Stimulated activated CD4-positive, alpha-beta T cell treated with anti-CD3 and anti-CD28 coated beads, Interleukin-15, amount 100 ng/mL, for 48 hours (primary cell): ENCODE data around the gene CYP8B1.

Experiments
- DNase-seq, 2 donors: peaks; one replicate each; pipeline ENCODE4 v3.0.0-alpha.2; 2020; ENCODE audit warnings: low read depth in 2 of 2

The CYP8B1 gene

DNA sequence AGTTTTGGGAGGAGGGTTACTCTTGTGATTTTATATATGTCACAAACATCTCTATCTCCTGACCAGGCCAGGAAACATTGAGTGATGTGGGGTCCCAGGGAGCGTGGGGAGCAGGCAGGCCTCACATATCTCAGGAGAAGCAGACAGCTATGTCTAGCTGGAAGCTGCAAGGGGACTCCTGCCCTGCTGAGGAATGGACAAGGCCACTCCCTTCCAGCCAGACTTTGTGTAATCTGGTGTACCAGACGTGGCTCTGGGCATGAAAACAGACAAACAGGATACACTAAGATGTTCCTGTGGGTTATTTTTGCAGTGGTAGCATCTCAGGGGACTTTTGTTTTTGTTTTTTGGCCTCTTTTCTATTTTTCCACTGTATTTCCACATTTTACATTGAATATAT lies 23.2 kb downstream of the CYP8B1 start:
- DNase-seq: no peak

DNA sequence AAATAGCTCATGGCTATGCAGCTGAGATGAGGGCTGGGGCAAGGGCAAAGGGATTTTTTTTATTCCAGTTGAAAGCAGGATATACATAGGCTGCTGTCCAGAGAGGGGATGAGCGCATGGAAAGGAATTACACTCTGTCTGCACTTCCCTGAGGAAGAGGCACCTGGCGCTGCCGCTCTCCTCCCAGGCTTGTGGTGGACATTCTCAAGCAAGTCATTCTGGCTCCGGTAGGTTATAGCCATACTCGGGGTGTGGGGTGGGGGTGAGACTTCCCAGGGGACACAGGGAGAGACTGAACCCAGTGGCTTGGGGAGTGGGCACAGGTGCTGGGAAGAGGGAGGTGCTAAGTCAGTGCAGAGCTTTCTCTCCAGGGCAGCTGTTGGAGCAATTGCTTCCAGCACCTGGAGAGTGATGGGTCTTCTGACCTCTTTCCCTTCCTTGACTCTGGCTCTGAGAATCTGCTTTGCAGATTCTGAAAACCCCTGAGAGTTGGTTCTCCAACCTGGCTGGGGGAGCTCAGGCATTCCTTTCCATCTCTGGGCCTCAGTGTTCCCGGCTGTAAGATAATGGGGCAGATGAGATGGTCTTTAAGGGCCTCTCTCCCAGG lies 24.3 kb downstream of the CYP8B1 start:
- no peak for DNase-seq

DNA sequence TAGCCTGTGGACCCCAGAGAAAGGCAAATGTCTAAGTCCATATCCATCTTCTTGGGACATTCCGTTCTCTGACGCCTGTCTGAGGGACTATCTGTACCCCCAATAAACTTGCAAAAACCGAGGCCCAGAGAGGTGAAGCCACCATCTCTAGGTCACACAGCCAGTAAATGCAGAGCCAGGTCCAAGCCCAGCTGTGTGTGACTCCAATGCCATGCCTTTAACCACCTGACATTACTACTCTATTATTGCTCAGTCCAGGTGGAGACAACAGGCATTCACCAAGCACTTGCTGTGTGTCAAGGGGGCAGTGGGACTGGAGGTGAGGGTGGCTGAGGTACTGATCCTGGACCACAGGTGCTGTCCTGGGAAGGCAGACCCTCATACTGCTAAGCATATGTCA lies 25.4 kb downstream of the CYP8B1 start:
- DNase-seq: no peak

DNA sequence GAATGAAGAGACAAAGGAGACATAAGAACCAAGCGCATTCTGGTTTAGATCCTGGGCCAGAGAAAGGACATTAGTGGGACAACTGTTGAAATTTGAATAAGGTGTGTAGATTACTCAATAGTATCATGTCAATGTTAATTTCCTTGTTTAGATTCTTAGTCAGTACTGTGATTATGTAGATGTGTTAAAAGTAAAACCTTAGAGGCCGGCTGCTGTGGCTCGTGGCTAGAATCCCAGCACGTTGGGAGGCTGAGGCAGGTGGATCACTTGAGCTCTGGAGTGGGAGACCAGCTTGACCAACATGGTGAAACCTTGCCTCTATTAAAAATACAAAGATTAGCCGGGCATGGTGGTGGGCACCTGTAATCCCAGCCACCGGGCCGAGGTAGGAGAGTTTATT lies 26.7 kb downstream of the CYP8B1 start:
- no peak for DNase-seq

DNA sequence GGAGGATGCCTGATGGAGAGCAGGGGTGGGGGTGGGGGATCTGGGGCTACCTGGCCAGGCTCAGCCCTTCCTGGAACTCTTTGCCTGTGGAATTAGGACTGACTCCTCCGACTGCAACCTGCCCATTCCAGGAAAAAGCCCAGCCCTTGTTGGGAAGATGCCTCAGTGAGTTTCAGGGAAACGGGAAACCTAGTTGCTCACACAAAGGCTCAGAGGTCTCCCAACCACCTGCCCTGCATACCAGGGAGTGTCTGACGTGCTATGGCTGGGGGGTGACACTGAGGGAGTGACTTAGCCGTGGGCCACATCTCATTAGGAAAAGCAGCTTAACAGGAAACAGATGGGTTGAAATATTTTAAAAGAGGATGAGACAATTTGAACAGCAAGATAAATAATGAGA lies 27.9 kb downstream of the CYP8B1 start:
- DNase-seq: no peak

DNA sequence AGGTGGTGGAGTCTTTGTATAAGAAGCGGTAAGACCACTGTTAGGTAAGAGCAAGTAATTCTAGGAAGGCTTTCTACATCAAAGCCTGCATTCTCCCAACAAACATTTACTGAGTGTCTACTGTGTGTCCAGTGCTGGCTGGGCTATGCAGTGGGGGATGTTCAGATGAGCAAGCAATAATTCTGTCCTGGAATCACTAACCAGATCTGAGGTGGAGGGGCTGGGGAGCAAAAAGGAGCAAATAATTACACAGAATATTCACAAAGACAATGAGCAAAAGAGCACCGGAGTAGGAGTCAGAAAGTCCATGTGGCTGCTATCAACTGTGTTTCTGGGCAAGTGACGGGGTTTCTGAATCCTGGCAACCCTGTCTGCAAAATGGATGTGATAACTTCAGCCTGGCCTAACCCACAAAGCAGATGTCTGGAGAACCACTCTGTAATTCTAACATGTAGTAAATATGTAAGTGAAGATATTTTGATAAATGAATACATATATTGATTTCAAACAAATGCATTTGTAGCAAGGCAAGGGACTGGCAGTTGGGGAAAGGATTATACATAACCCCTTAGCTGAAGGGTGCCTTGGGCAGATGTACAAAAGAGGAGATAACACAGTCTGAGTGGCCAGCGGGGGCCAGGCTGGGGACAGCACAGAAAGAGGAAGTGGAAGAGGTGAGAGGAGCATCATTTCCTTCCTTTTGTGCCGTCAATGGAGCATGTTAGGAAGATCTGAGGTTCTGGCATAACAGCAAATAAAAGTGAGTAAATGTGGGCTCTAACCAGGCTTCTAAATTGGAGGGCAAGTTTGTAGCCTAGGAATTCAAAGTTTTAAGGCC lies 28.8 kb downstream of the CYP8B1 start:
- no peak for DNase-seq

DNA sequence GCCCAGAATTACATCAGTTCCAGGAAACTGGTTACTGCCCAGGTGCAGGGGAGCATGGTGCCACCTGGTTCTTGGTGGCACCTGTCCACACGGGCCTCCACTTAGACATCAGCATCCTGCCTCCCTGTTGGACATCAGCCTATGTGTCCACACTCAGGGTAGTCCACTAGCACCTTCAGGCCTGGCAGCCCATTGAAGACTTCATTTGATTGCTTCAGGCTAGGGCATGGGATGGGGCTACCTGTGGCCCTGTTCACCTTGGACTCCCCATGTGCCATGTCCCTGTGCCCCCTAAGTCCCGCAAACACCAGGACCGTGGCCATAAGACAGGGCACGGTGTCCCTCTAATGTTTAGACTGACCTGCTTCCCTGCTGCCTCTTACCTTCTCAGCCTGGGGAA lies 30.9 kb downstream of the CYP8B1 start:
- DNase-seq: no peak

DNA sequence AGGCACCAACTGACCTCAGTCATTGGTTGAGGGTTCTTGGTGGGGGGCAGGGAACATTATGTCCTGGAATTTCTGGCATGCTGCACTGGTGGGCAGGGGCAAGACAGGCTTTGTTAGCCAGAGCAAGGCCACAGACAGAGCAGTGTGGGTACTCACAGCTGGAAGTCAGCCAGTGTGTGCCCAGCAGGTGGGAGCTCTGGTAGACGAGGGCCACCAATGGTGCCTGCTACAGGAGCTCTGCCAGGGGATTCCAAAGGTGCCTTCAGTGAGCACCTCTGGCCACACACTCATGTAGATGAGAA lies 31.3 kb downstream of the CYP8B1 start:
- DNase-seq: no peak

DNA sequence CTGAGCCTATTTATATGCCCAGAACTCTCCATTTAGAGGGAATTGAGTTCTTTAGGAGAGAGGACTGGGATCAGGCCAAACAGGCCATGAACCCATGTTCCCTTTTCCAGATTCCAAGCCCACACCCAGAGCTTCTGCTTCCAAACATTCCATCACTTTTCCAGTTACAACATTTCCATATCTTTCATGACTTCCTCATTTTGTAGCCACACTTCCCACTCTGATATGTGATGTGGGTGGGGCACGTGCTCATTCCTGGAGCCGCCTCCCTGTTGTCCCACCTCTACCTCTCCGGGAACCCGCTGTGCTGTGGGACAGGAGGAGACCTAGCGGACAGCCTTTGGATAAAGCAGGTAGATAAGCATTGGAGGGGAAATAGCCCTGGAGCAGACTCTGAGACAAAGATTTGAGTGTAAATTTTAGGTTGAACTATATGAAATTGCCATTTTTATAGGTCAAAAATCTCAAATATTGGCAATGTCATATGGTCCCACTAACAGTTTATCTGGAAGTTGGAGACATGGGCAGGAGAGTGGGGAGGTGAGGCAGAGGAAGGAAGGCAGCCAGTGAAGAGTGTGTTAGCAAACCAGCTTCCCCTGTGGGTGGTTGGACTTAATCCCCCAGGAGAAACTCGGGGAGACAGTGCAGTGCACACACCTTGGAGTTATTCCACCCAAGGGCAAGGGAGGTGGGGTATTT lies 31.8 kb downstream of the CYP8B1 start:
- DNase-seq: no peak

DNA sequence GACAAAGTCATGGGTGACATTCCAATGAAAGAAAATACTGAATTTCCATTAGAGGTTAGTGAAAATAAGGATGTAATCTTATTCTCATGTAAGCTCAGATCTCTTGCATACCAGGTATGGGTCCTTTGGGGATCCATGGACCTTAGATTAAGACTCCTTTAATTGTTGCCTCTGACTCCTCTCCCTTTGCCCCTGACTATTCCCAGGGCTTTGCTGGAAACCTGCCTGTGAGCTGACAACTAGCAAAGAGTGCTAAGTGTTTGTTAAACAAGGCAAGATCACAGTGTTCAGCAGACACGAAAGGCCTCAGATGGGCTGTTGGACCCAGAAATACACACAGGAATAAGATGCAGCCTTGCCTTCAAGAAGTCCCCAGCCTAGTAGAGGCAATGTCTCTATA lies 34.3 kb downstream of the CYP8B1 start:
- no peak for DNase-seq

DNA sequence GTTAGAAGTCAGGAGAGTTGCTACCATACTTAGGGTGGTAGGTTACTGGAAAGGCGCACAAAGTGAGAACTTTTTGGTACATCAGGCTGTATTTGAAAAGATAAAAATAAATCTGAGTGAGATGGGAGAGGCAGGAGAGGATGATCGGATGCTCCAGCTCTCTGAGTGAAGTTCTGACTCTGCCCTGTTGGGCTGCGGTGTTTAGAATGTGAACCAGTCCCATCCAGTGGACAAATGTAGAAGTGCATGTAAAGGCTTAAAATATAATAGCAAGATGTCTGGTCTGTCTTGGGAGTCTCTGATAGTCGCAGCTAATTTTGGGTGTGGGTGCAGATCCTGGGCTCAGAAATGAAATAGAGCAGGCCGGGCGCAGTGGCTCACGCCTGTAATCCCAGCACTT lies 36.1 kb downstream of the CYP8B1 start:
- DNase-seq: peak in 1 of 2 donors; percentile 13

DNA sequence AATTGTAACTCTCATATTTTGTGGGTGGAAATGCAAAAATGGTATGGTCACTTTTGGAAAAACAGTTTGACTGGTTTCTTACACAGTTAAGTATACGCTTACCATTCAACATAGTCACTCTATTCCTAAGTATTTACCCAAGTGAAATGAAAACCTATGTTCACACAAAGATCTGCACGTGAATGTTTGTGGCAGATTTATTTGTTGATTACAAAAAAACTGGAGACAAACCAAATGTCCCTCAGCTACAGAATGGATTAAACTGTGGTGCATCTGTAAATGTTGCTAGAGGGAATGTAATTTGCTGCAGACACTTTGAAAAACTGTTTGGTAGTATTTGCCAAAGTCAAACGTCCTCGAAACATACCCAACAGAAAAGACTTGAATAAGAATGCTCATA lies 37.1 kb downstream of the CYP8B1 start:
- no peak for DNase-seq

DNA sequence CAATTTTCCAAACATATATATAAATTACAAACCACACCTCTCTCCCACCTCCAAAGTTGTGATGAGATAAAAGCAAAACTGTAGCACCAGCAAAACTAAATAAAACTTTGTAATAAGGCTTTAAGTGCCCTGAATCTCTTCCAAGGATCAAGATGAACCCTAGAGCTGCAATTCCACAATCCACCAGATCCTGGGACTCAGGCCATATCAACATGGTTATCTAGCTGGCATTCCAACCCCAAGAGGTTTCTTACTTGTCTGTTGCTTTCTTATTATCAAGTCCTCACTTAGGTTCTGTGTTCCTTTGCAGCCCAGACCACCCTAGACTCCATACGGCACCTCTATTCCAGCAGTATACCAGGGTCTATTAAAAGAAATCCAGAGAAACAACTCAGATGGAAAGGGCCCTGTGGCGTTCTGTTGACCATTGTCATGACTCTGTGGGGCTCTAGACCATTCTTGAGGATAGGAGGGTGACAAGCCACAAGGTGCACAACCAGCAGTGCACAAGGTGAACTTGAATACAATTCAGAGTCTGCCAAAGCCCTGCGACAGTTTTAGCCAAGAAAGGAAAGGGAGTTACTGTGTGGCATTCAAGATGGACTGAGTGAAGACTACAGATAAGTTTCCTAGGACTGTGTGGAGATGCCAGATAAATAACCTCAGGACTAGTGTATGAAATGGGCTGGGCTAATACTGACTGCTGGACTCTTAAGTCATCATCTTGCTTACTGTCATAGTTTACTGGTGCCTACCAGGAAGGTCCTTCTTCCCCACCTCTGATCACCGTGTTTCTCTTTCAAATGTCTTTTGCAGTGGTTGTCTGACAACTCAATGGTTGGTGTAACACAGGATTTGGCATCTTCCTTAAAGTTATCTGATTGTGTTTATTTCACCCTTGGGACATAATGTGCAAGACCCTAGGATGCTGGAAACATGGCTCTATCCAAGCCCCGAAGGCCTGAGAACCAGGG lies 39.2 kb downstream of the CYP8B1 start:
- no peak for DNase-seq

DNA sequence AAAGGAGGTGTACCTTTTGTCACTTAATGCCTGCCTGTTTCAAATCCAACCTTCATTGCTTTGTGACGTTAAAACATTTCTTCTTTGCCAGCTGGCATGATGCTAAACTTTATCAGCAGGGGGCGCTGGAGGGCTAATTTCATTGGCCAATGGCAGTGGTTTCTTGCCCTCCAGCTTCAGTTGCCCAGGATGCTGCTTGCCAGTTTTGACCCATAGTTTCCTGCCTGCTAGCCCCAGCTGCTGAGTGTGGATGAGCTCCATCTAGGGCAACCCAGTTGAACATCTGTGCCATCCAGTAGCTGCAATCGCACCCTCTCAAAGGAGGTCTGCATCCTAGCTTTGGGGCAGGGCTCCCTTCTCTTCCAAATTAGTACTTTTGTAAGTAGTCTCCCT lies 44.4 kb downstream of the CYP8B1 start:
- peak; percentile 51 to 80 for DNase-seq

DNA sequence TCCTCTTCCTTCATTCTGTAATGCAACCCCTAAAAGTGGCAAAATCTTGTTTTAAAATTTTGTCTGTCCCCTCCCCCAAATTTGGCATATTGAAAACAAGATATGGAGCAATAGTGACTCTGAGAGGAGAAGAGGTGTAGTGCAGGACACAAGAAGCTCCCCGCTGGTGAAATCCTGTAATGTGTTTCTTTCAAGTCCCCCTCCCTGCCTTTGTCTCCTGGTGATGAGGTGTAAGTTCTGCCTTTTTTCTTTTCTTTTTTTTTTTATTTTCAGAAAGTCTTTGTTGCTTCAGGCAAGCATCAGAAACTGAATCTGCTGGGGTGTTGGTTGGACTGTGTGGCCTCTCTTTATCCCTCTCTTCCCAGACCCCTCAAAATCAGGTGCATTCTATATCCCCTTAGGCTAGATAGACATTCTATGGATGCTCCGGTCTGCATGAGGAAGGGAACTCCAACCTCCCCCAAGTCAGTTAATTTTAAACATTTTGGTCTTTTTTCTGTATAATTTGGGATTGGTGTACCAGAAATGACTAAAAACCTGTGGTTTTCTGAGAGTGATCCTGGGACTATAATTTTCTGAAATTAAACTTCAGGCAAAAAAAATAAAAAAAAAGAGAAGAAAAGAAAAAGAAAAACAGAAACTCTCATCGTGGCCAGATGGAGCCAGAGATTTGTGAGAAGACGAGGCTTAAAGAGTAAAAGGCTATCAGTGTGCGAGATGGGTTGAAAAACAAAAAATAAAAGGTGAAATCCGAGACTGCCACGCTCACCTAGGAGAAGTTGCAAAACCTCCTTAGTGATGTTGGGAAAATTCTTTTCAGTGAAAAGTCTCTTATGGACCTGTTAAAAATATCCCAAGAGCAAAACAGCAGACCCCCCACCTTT lies 45.0 kb downstream of the CYP8B1 start:
- DNase-seq: no peak

DNA sequence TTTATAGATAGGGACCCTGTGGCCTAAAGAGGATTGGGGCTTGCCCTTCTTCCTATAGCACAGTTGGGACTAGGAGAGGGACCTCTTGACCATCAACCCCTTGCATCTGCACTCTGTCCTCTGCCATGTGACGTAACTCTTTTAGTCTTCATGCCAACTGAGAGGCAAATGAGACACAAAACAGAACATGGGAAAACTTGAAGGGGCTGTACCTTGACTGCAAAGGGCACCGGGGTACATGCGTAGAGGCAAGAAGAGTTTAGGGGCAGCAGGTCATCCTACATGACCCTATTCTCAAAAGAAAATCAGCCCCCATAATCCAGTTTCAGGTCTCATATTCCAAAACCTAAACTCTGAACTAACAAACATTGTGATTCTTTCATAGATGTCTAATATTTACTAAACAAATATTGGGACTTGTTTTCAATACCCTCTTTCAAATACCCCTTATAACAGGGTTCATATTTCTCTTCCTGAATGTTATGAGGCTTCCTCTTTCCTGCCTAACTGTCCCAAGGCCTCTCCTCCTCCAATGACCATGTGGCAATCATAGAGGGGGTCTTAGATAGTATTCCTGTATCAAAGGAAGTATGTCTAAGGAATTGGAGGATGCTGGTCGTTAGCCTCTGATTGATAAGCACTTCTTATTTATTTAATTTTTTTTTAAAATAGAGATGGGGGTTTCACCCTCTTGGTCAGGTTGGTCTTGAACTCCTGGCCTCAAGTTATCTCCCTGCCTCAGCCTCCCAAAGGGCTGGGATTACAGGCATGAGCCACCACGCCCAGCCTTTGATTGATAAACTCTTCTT lies 45.8 kb downstream of the CYP8B1 start:
- DNase-seq: no peak

DNA sequence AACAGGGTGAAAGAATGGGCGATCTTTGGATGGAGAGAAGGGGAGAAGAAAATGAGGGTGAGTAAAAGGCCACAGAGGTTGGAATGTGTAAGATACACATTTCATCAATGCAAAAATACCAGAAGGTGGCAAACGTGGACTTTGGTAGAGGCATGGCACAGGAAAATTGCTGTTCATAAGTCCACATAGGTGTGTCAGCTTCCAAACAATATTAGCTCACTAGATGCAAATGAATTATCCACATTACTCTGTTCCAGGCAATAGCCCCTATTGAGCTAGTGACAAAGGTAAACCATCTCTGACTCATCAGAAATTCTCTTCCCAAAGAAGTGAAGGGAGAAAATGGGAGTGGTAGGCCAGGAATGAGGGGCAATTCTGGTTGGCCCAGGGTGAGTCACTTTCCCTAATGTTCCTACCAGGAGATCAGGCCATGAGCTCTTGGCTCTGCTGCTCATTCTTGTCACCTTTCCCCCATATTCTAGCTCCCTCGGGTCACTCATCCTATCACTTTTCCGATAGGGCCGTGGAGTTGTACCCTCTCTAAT lies 46.5 kb downstream of the CYP8B1 start:
- DNase-seq: no peak

DNA sequence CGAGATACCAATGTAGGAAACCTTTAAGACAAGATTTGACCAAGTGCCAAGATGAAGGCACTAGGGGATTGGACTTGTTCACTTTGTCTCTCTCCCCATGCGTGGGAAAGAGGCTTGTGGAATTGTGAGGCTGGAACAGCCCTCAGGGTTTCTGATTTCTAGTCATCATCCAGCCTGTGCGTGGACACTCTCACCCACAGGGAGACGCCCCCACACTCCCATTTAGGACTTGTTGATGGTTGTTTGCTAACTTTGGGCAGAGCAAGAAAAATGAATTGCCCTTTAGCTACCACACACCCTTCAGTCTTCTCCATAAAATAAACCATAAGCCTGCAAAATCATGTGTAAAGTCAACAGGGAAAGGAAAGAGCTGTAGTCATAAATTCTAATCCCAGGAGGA lies 48.0 kb downstream of the CYP8B1 start:
- no peak for DNase-seq

DNA sequence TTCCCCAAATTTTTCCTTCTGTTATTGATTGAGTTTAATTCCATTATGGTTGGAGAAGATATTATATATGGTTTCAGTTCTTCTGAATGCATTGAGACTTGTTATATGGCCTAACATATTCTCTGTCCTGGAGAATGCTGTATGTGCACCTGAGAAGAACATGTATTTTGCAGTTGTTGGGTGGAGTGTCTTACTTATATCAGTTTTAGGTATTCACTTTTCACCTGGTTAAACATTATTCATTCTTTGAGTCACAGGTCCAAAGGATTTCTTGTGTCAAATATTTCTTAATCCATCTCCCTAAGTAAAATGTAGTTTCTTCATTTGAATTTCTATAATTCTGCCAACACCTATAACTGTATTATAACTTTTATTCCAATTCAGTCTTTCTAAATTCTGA lies 48.7 kb downstream of the CYP8B1 start:
- DNase-seq: no peak

DNA sequence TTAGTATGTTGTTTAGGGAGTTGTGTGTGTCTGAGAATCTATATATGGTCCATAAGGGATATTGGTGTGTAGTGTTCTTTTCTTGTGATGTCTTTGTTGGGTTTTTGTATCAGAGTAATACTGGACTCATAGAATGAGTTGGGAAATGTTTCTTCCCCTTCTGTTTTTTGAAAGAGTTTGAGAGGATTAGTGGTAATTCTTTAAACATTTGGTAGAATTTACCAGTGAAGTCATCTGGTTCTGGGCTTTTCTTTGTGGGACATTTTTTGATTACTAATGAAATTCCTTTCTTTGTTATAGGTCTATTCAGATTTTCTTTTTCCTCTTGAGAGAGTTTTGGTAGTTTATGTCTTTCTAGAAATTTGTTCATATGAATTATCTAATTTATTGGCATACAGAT lies 49.5 kb downstream of the CYP8B1 start:
- DNase-seq: no peak
